ENCODE data around the gene HSPA1L.

GRCh38 chr6:31794294-31794865 lies 20.7 kb downstream of the HSPA1L start:
- TF ChIP-seq CTCF (optimal IDR thresholded peaks at IDR 0.05 in 1 of 3, IDR thresholded peaks at IDR 0.05 in 1 of 3, conservative IDR thresholded peaks at IDR 0.05 in 1 of 3; ENCODE audit: extremely low read depth in 1 of 3, insufficient read depth in 2 of 3, low read length in 3 of 3) (no peak), EZH2 (IDR thresholded peaks at IDR 0.05; ENCODE audit: low read length) (no peak)
